Neuronal stem cell (in vitro differentiated cells): Measurements from ENCODE around the gene SLC4A7.

Experiments used
- DNase-seq: peaks from one replicate; pipeline ENCODE4 v3.0.0-alpha.2; 2013; ENCODE audit warnings: low spot score
- H2AFZ ChIP-seq: one replicate; pipeline ENCODE4 v1.6.1; 2013; ENCODE audit warnings: mild to moderate bottlenecking, low read length, inconsistent platforms
- H2AK5ac ChIP-seq: 2 replicates; pipeline ENCODE4 v1.6.1; 2013; ENCODE audit warnings: low read depth, mild to moderate bottlenecking, inconsistent platforms, low read length, moderate library complexity, mixed read lengths
- H2BK120ac ChIP-seq: 2 replicates; pipeline ENCODE4 v1.6.1; 2013; ENCODE audit warnings: low read depth, mild to moderate bottlenecking, inconsistent platforms, low read length, moderate library complexity, mixed read lengths
- H2BK12ac ChIP-seq: one replicate; pipeline ENCODE4 v1.6.1; 2013; ENCODE audit warnings: low read length, inconsistent platforms
- H2BK15ac ChIP-seq: 2 replicates; pipeline ENCODE4 v1.6.1; 2013; ENCODE audit warnings: mild to moderate bottlenecking, low read length, inconsistent platforms, mixed read lengths
- H2BK5ac ChIP-seq: one replicate; pipeline ENCODE4 v1.6.1; 2013; ENCODE audit warnings: inconsistent platforms, mild to moderate bottlenecking, low read length, moderate library complexity
- H3K14ac ChIP-seq: one replicate; pipeline ENCODE4 v1.6.1; 2013; ENCODE audit warnings: low read length, inconsistent platforms
- H3K18ac ChIP-seq: 2 replicates; pipeline ENCODE4 v1.6.1; 2013; ENCODE audit warnings: low read length, inconsistent platforms
- H3K23ac ChIP-seq: 2 replicates; pipeline ENCODE4 v1.6.1; 2013; ENCODE audit warnings: low read depth, mild to moderate bottlenecking, mixed read lengths, low read length, inconsistent platforms; ENCODE audit not compliant: poor library complexity
- H3K27ac ChIP-seq: replicated peaks from 3 replicates; pipeline ENCODE4 v1.5.1; 2013; ENCODE audit warnings: low read length, inconsistent platforms
- H3K27me3 ChIP-seq, 3 experiments: 2 replicates each; pipeline ENCODE4 v1.6.1; 2013; ENCODE audit warnings: low read length in 3 of 3, mild to moderate bottlenecking in 2 of 3, inconsistent platforms in 1 of 3, low read depth in 1 of 3, mixed read lengths in 1 of 3, moderate library complexity in 1 of 3; ENCODE audit not compliant: control insufficient read depth in 3 of 3, insufficient read depth in 3 of 3
- H3K36me3 ChIP-seq, 2 donors: replicated peaks in 1 of 2; 2 replicates each; pipeline ENCODE4 v1.6.1; 2013; ENCODE audit warnings: low read length in 2 of 2; ENCODE audit not compliant: control insufficient read depth in 2 of 2, insufficient read depth in 2 of 2
- H3K4ac ChIP-seq: 2 replicates; pipeline ENCODE4 v1.6.1; 2013; ENCODE audit warnings: inconsistent platforms, mild to moderate bottlenecking, low read length, moderate library complexity
- H3K4me1 ChIP-seq, 2 donors: 1 replicate in 1 of 2; 2 replicates in 1 of 2; pipeline ENCODE4 v1.6.1; 2013; ENCODE audit warnings: low read length in 2 of 2, low read depth in 1 of 2; ENCODE audit not compliant: control insufficient read depth in 2 of 2, insufficient read depth in 1 of 2
- H3K4me2 ChIP-seq: one replicate; pipeline ENCODE4 v1.6.1; 2013; ENCODE audit warnings: mild to moderate bottlenecking, low read length, inconsistent platforms; ENCODE audit not compliant: insufficient read depth, poor library complexity, severe bottlenecking
- H3K4me3 ChIP-seq, 2 donors: 2 replicates each; pipeline ENCODE4 v1.5.1; 2013; ENCODE audit warnings: low read length in 2 of 2, mild to moderate bottlenecking in 2 of 2, inconsistent platforms in 1 of 2, moderate library complexity in 1 of 2
- H3K79me1 ChIP-seq: one replicate; pipeline ENCODE4 v1.6.1; 2013; ENCODE audit warnings: low read depth, mild to moderate bottlenecking, inconsistent platforms, low read length, moderate library complexity
- H3K9ac ChIP-seq: one replicate; pipeline ENCODE4 v1.6.1; 2013; ENCODE audit warnings: mild to moderate bottlenecking, low read depth, low read length, inconsistent platforms; ENCODE audit not compliant: poor library complexity
- H3K9me3 ChIP-seq, 2 donors: replicated peaks in 1 of 2; 2 replicates each; pipeline versions ENCODE3 to v1.6.1; 2013; ENCODE audit warnings: low read length in 2 of 2, mild to moderate bottlenecking in 2 of 2, inconsistent platforms in 1 of 2, low read depth in 1 of 2, mixed read lengths in 1 of 2, moderate library complexity in 1 of 2; ENCODE audit not compliant: control insufficient read depth in 2 of 2, insufficient read depth in 1 of 2
- H4K8ac ChIP-seq: one replicate; pipeline ENCODE4 v1.6.1; 2013; ENCODE audit warnings: low read depth, mild to moderate bottlenecking, inconsistent platforms, low read length, moderate library complexity
- H4K91ac ChIP-seq: one replicate; pipeline ENCODE4 v1.6.1; 2013; ENCODE audit warnings: low read length, low read depth, mild to moderate bottlenecking, inconsistent platforms; ENCODE audit not compliant: poor library complexity
- WGBS, 2 donors: extraction: QIAGEN DNeasy Blood & Tissue Kit; methylation state at CpG; one replicate each; pipeline ENCODE4 v1.1.7; 2013; ENCODE audit warnings: missing lambda C conversion rate in 2 of 2, mixed read lengths in 1 of 2; ENCODE audit not compliant: insufficient read length in 2 of 2, insufficient replicate concordance in 1 of 2; ENCODE audit errors: extremely low coverage in 2 of 2; 5-methylcytosine and 5-hydroxymethylcytosine counted together

The SLC4A7 gene

GRCh38 chr3:27342267-27342666, 141.9 kb downstream of the SLC4A7 start:
- Histone ChIP-seq H3K79me1 (no peaks in the 10 kb centered on the region), H3K27ac (no peak overlapping the region), H3K4me1 (no peaks in the 10 kb centered on the region), H3K23ac (no peak overlapping the region), H4K91ac (no peak overlapping the region), H3K4ac (no peak overlapping the region), H2BK120ac (no peak overlapping the region), H3K9me3 (no peaks in the 10 kb centered on the region), H3K9ac (no peak overlapping the region), H3K4me2 (no peak overlapping the region), H3K14ac (no peak overlapping the region), H2BK12ac (no peak overlapping the region), H2AFZ (no peak overlapping the region), H3K18ac (no peak overlapping the region), H3K4me3 (no peak overlapping the region), H2BK5ac (no peak overlapping the region), H2AK5ac (no peak overlapping the region), H4K8ac (no peak overlapping the region), H3K27me3 (no peaks in the 10 kb centered on the region), H3K36me3 (no peaks in the 10 kb centered on the region), H2BK15ac (no peak overlapping the region)
- no CpG with 5 or more reads among the region's 1 CpG for WGBS, 2 donors
- no peak for DNase-seq

- Histone ChIP-seq H2AK5ac (no peak overlapping the region), H3K9ac (no peak overlapping the region), H3K36me3 (no peaks in the 10 kb centered on the region), H2BK120ac (no peak overlapping the region), H3K27me3 (no peaks in the 10 kb centered on the region), H3K27ac (no peak overlapping the region), H2BK12ac (no peak overlapping the region), H2BK5ac (no peak overlapping the region), H3K18ac (no peak overlapping the region), H3K4me2 (no peak overlapping the region), H3K4me3 (no peak overlapping the region), H3K9me3 (no peaks in the 10 kb centered on the region), H4K8ac (no peak overlapping the region), H3K4ac (no peak overlapping the region), H3K4me1 (no peaks in the 10 kb centered on the region), H2AFZ (no peak overlapping the region), H3K23ac (no peak overlapping the region), H3K79me1 (no peaks in the 10 kb centered on the region), H2BK15ac (no peak overlapping the region), H3K14ac (no peak overlapping the region), H4K91ac (no peak overlapping the region)
- no CpG with 5 or more reads among the region's 1 CpG for WGBS, 2 donors
- DNase-seq: no peak
These were observed 143.7 kb downstream of the SLC4A7 start for GRCh38 chr3:27340534-27340933.

GRCh38 chr3:27335571-27335970, 148.6 kb downstream of the SLC4A7 start:
- H3K14ac ChIP-seq: no peak overlapping the region
- no peak for DNase-seq
- no peak overlapping the region for H2BK15ac ChIP-seq
- no CpG with 5 or more reads among the region's 1 CpG for WGBS, 2 donors
- H3K18ac ChIP-seq: no peak overlapping the region
- no peak overlapping the region for H3K23ac ChIP-seq
- H3K9me3 ChIP-seq: no peaks in the 10 kb centered on the region
- no peak overlapping the region for H3K4ac ChIP-seq
- H3K4me3 ChIP-seq: no peak overlapping the region
- no peak overlapping the region for H2BK5ac ChIP-seq
- H3K79me1 ChIP-seq: no peaks in the 10 kb centered on the region
- H3K4me1 ChIP-seq: no peaks in the 10 kb centered on the region
- no peak overlapping the region for H2BK120ac ChIP-seq
- H3K27ac ChIP-seq: no peak overlapping the region
- no peak overlapping the region for H4K8ac ChIP-seq
- H3K9ac ChIP-seq: no peak overlapping the region
- H3K36me3 ChIP-seq: no peaks in the 10 kb centered on the region
- H2BK12ac ChIP-seq: no peak overlapping the region
- H2AFZ ChIP-seq: no peak overlapping the region
- H3K4me2 ChIP-seq: no peak overlapping the region
- no peak overlapping the region for H4K91ac ChIP-seq
- peaks cover 0 to 2% (median 0%) of the 10 kb centered on the region in 3 experiments for H3K27me3 ChIP-seq
- H2AK5ac ChIP-seq: no peak overlapping the region

- Histone ChIP-seq H3K4me2 (no peak overlapping the region), H2BK12ac (no peak overlapping the region), H4K8ac (no peak overlapping the region), H3K27me3 (peaks cover 0 to 2% (median 0%) of the 10 kb centered on the region in 3 experiments), H2AFZ (no peak overlapping the region), H3K4ac (no peak overlapping the region), H4K91ac (no peak overlapping the region), H3K4me1 (no peaks in the 10 kb centered on the region), H3K18ac (no peak overlapping the region), H2AK5ac (no peak overlapping the region), H3K4me3 (no peak overlapping the region), H3K36me3 (no peaks in the 10 kb centered on the region), H3K27ac (no peak overlapping the region), H3K79me1 (no peaks in the 10 kb centered on the region), H3K14ac (no peak overlapping the region), H2BK5ac (no peak overlapping the region), H3K9ac (no peak overlapping the region), H3K23ac (no peak overlapping the region), H2BK120ac (no peak overlapping the region), H3K9me3 (no peaks in the 10 kb centered on the region), H2BK15ac (no peak overlapping the region)
- no peak for DNase-seq
These were observed 150.3 kb downstream of the SLC4A7 start for GRCh38 chr3:27333843-27334242.
